ENCODE data around the gene DCLK1.
"Not testable (repeated sequence)": the region's sequence is repeated elsewhere in the genome, so short reads cannot be mapped to it uniquely, and the experiment has no call there.

The DCLK1 gene

GRCh38 chr13:35987572-35988513 lies 143.3 kb downstream of the DCLK1 start:
- DNase-seq (ENCODE audit: low read depth, low spot score), result no peak

- no peak for DNase-seq (ENCODE audit: low read depth, low spot score)
Observed at GRCh38 chr13:35984776-35985453, 146.3 kb downstream of the DCLK1 start.

GRCh38 chr13:35984287-35984686 lies 146.9 kb downstream of the DCLK1 start:
- DNase-seq (ENCODE audit: low read depth, low spot score), result no peak

GRCh38 chr13:35983703-35984102 lies 147.5 kb downstream of the DCLK1 start:
- DNase-seq (ENCODE audit: low read depth, low spot score), result not testable (repeated sequence)

GRCh38 chr13:35983206-35983605 lies 148.0 kb downstream of the DCLK1 start:
- DNase-seq (ENCODE audit: low read depth, low spot score), result no peak

GRCh38 chr13:35979361-35979951 lies 151.7 kb downstream of the DCLK1 start:
- no peak for DNase-seq (ENCODE audit: low read depth, low spot score)

GRCh38 chr13:35978607-35979316 lies 152.4 kb downstream of the DCLK1 start:
- DNase-seq (ENCODE audit: low read depth, low spot score), result no peak

GRCh38 chr13:35977060-35977459 lies 154.1 kb downstream of the DCLK1 start:
- DNase-seq (ENCODE audit: low read depth, low spot score), result no peak

- DNase-seq (ENCODE audit: low read depth, low spot score), result no peak
Observed at GRCh38 chr13:35976126-35976525, 155.1 kb downstream of the DCLK1 start.

GRCh38 chr13:35966951-35967350 lies 164.2 kb downstream of the DCLK1 start:
- DNase-seq (ENCODE audit: low read depth, low spot score), result not testable (repeated sequence)

GRCh38 chr13:35966024-35966423 lies 165.2 kb downstream of the DCLK1 start:
- no peak for DNase-seq (ENCODE audit: low read depth, low spot score)

GRCh38 chr13:35965226-35965927 lies 165.8 kb downstream of the DCLK1 start:
- no peak for DNase-seq (ENCODE audit: low read depth, low spot score)

GRCh38 chr13:35964863-35965180 lies 166.4 kb downstream of the DCLK1 start:
- no peak for DNase-seq (ENCODE audit: low read depth, low spot score)

- no peak for DNase-seq (ENCODE audit: low read depth, low spot score)
Observed at GRCh38 chr13:35964011-35964862, 166.9 kb downstream of the DCLK1 start.

GRCh38 chr13:35961461-35962220 lies 169.5 kb downstream of the DCLK1 start:
- DNase-seq (ENCODE audit: low read depth, low spot score), result no peak

GRCh38 chr13:35961002-35961401 lies 170.2 kb downstream of the DCLK1 start:
- DNase-seq (ENCODE audit: low read depth, low spot score), result no peak

- no peak for DNase-seq (ENCODE audit: low read depth, low spot score)
Observed at GRCh38 chr13:35957996-35958395, 173.2 kb downstream of the DCLK1 start.

- DNase-seq (ENCODE audit: low read depth, low spot score), result no peak
Observed at GRCh38 chr13:35957241-35957731, 173.9 kb downstream of the DCLK1 start.

GRCh38 chr13:35956074-35956473 lies 175.1 kb downstream of the DCLK1 start:
- no peak for DNase-seq (ENCODE audit: low read depth, low spot score)

GRCh38 chr13:35954207-35954560 lies 177.0 kb downstream of the DCLK1 start:
- DNase-seq (ENCODE audit: low read depth, low spot score), result no peak
